GM23248 (cell line): ENCODE measurements around the gene MCU.
"Not testable (repeated sequence)": the region's sequence is repeated elsewhere in the genome, so short reads cannot be mapped to it uniquely, and the experiment has no call there.

Experiments used
- EZH2 ChIP-seq: fragments of 200-600 bp; sonication (generic); IDR thresholded peaks from 2 replicates; pipeline ENCODE4 v1.6.1; 2018; ENCODE audit warnings: antibody characterized with exemption, mild to moderate bottlenecking; ENCODE audit not compliant: insufficient read depth, poor library complexity, severe bottlenecking
- EZH2phosphoT487 ChIP-seq: fragments of 200-600 bp; sonication (generic); IDR thresholded peaks from 2 replicates; pipeline ENCODE4 v1.6.1; 2018; ENCODE audit warnings: antibody characterized with exemption, moderate library complexity, mild to moderate bottlenecking, low read depth; ENCODE audit not compliant: insufficient read depth

- not testable (repeated sequence) for TF ChIP-seq EZH2, EZH2phosphoT487
These were observed 45.4 kb downstream of the MCU start for GRCh38 chr10:72737357-72737756.
